GM12874 (cell line): ENCODE results near the gene PRSS53.

ENCODE experiments used
- CTCF ChIP-seq: IDR thresholded peaks from 2 replicates; pipeline ENCODE4 v1.5.1; 2011; ENCODE audit warnings: low read depth, mild to moderate bottlenecking, control low read depth, low read length, moderate library complexity; ENCODE audit not compliant: insufficient read depth

Gene PRSS53

DNA sequence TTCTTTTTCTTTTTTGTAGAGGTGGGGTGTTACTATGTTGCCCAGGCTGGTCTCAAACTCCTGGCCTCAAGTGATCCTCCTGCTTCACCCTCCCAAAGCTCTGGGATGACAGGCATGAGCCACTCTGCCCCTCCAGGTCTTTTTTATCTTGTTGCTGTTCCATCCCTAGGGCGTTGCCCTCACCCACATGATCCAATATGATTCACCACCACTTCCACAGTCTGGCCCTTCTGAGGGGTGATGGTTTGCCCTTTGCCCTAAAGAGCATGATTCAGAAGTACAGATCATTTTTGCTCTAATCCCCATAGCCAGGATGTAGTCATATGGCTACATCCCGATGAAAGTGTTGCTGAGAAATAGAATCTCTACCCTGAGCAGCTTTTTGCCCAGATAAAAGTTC lies 36.6 kb downstream of the PRSS53 start:
- TF ChIP-seq CTCF: no peak

- no peak for TF ChIP-seq CTCF
Observed at GRCh38 chr16:31050280-31051030, 38.3 kb downstream of the PRSS53 start.

- no peak for TF ChIP-seq CTCF
Observed at GRCh38 chr16:31043898-31044481, 44.8 kb downstream of the PRSS53 start.

DNA sequence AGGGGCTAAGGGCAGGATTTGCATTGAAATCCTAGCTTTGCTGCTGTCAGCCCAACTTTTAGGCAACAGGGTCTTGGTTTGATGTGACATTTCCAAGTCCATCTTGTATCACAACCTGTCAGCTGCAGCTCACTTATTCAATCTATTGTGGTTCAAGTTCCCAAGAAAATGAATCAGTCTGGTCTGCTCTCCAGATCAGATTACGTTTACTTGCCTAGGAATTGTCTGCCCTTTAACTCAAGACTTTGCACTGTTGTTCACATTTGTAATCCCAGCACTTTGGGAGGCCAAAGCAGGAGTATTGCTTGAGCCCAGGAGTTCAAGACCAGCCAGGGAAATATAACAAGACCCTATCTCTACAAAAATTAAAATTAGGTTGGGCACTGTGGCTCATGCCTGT lies 45.4 kb downstream of the PRSS53 start:
- no peak for TF ChIP-seq CTCF

- no peak for TF ChIP-seq CTCF
Observed at GRCh38 chr16:31042866-31043265, 45.9 kb downstream of the PRSS53 start.

DNA sequence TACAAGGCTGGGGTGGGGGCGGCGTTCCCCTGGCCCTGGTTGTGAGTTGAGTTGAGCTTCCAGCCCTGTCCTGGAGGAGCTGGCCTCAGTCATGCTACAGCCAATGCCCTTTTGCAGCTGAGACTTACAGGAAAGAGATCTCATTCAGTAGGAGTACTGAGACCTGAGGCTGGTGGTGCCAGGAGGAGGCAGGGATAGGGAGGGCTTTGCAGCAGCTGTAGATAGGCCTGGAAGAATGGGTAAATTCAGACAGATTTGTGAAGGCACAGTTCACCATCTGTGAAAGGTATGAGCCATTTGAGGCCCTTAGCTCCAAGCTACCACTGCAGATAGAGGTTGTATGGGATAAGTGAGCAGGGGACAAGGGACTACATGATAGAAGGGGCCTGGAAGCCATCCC lies 49.8 kb downstream of the PRSS53 start:
- no peak for TF ChIP-seq CTCF

- TF ChIP-seq CTCF: no peak
Observed at GRCh38 chr16:31036691-31037090, 52.1 kb downstream of the PRSS53 start.
